ENCODE data around the gene JAG1.

- TF ChIP-seq CTCF (IDR thresholded peaks at IDR 0.05): no peak
- TF ChIP-seq POLR2A (IDR thresholded peaks at IDR 0.05): no peak
These were observed 10.9 kb downstream of the JAG1 start for GRCh38 chr20:10662661-10663458.

Measured in testis (tissue), 2 donors.